SK-N-SH (cell line): ENCODE measurements around the gene MFAP2. TPM values are rescaled to one million over a fixed set of nuclear protein-coding genes. Genes with fewer than 3 reads are reported as not detected.

Source experiments
- CTCF ChIA-PET: fragments of 300-600, 350-600 bp; formaldehyde crosslinking; extraction: SDS; loops from one replicate; lab custom pipeline; 2021; lab: Yijun Ruan, JAX
- POLR2A ChIA-PET: fragments of 350-600 bp; sonication (Branson Sonifier 250); formaldehyde crosslinking; extraction: SDS; loops from one replicate; lab custom pipeline; 2020; ENCODE audit warnings: antibody characterized with exemption, inconsistent platforms; lab: Yijun Ruan, JAX
- DNase-seq: peaks from one replicate; pipeline ENCODE4 v3.0.0; 2012
- H2AFZ ChIP-seq: fragments of 200-600 bp; sonication (generic); 2 replicates; pipeline ENCODE4 v1.8.1; 2016; ENCODE audit warnings: antibody characterized with exemption, mild to moderate bottlenecking, low read depth
- H3F3A ChIP-seq: fragments of 200-600 bp; sonication (generic); replicated peaks from 2 replicates; pipeline ENCODE3; 2016; ENCODE audit warnings: antibody characterized with exemption, mild to moderate bottlenecking; ENCODE audit not compliant: insufficient read depth
- H3K27ac ChIP-seq, 2 experiments: fragments of 200-500 bp in 1 of 2; fragments of 200-600 bp in 1 of 2; sonication (Bioruptor generic) in 1 of 2; sonication (generic), shearing (Covaris generic) in 1 of 2; 2 replicates each; pipeline versions ENCODE4 v1.5.1 to v1.6.1; 2014 to 2016; ENCODE audit warnings: low read depth in 2 of 2, inconsistent platforms in 1 of 2, low read length in 1 of 2, mild to moderate bottlenecking in 1 of 2, mixed read lengths in 1 of 2
- H3K27me3 ChIP-seq: fragments of 200-600 bp; sonication (generic), shearing (Covaris generic); 2 replicates; pipeline ENCODE4 v1.6.1; 2016; ENCODE audit warnings: mixed run types; ENCODE audit not compliant: insufficient read depth
- H3K36me3 ChIP-seq, 2 experiments: fragments of 200-500 bp in 1 of 2; fragments of 200-600 bp in 1 of 2; sonication (Bioruptor generic) in 1 of 2; sonication (generic) in 1 of 2; replicated peaks in 1 of 2; 2 replicates each; pipeline versions ENCODE3 to v1.5.1; 2014 to 2016; ENCODE audit warnings: low read length in 1 of 2, mild to moderate bottlenecking in 1 of 2; ENCODE audit not compliant: insufficient read depth in 2 of 2, control insufficient read depth in 1 of 2
- H3K4me1 ChIP-seq, 2 experiments: fragments of 200-500 bp in 1 of 2; fragments of 200-600 bp in 1 of 2; sonication (Bioruptor generic) in 1 of 2; sonication (generic), shearing (Covaris generic) in 1 of 2; 2 replicates each; pipeline versions ENCODE4 v1.5.1 to v1.6.1; 2014 to 2016; ENCODE audit warnings: low read depth in 1 of 2, low read length in 1 of 2, mixed run types in 1 of 2; ENCODE audit not compliant: insufficient read depth in 2 of 2, control insufficient read depth in 1 of 2
- H3K4me2 ChIP-seq: fragments of 200-600 bp; sonication (generic), shearing (Covaris generic); 2 replicates; pipeline ENCODE4 v1.6.1; 2017; ENCODE audit warnings: mixed run types
- H3K4me3 ChIP-seq, 2 experiments: fragments of 200-500 bp in 1 of 2; fragments of 200-600 bp in 1 of 2; sonication (Bioruptor generic) in 1 of 2; sonication (generic), shearing (Covaris generic) in 1 of 2; 2 replicates each; pipeline versions ENCODE4 v1.5.1 to v1.8.1; 2014 to 2016; ENCODE audit warnings: low read depth in 2 of 2, inconsistent platforms in 1 of 2, low read length in 1 of 2, mild to moderate bottlenecking in 1 of 2, mixed read lengths in 1 of 2, moderate library complexity in 1 of 2
- H3K79me2 ChIP-seq: fragments of 200-600 bp; sonication (generic); 2 replicates; pipeline ENCODE4 v1.8.1; 2017; ENCODE audit warnings: mild to moderate bottlenecking; ENCODE audit not compliant: insufficient read depth
- H3K9ac ChIP-seq: fragments of 200-600 bp; sonication (generic); 2 replicates; pipeline ENCODE4 v1.6.1; 2017; ENCODE audit warnings: mixed run types
- H3K9me2 ChIP-seq: fragments of 200-600 bp; sonication (generic); 2 replicates; pipeline ENCODE4 v1.6.1; 2017; ENCODE audit warnings: mixed run types
- H3K9me3 ChIP-seq: fragments of 200-600 bp; sonication (generic); 2 replicates; pipeline ENCODE4 v1.6.1; 2017; ENCODE audit warnings: mixed run types, mild to moderate bottlenecking, moderate library complexity
- H4K20me1 ChIP-seq: fragments of 200-600 bp; sonication (generic); 2 replicates; pipeline ENCODE4 v1.6.1; 2017; ENCODE audit warnings: mild to moderate bottlenecking, mixed run types; ENCODE audit not compliant: insufficient read depth
- ELF1 ChIP-seq: IDR thresholded peaks from 2 replicates; pipeline ENCODE4 v1.4.0; 2012
- EP300 ChIP-seq, 2 experiments: IDR thresholded peaks; 2 replicates each; pipeline versions ENCODE4 v1.4.0 to v1.6.1; 2012; ENCODE audit warnings: borderline replicate concordance in 1 of 2, low read depth in 1 of 2, low read length in 1 of 2
- EZH2phosphoT487 ChIP-seq: fragments of 200-600 bp; sonication (generic); IDR thresholded peaks from 2 replicates; pipeline ENCODE4 v1.6.1; 2017; ENCODE audit warnings: low read depth, mixed run types, mild to moderate bottlenecking, antibody characterized with exemption, moderate library complexity, borderline replicate concordance
- FOXM1 ChIP-seq: IDR thresholded peaks from 2 replicates; pipeline ENCODE4 v1.4.0; 2012; ENCODE audit warnings: low read depth, mild to moderate bottlenecking
- GATA2 ChIP-seq: sonication (generic); formaldehyde crosslinking; IDR thresholded peaks from 2 replicates; pipeline ENCODE4 v1.5.0; 2020; ENCODE audit warnings: mild to moderate bottlenecking, missing genetic modification reagents
- IRF3 ChIP-seq: fragments of 150-350 bp; IDR thresholded peaks from 2 replicates; pipeline ENCODE4 v1.6.1; 2016; ENCODE audit warnings: mild to moderate bottlenecking, low read depth, low read length
- JUND ChIP-seq: IDR thresholded peaks from 2 replicates; pipeline ENCODE4 v1.4.0; 2012
- NFIC ChIP-seq: IDR thresholded peaks from 2 replicates; pipeline ENCODE4 v1.4.0; 2012; ENCODE audit warnings: borderline replicate concordance
- NRF1 ChIP-seq: IDR thresholded peaks from 2 replicates; pipeline ENCODE4 v1.6.1; 2012; ENCODE audit warnings: low read depth, mild to moderate bottlenecking, low read length
- POLR2AphosphoS5 ChIP-seq: IDR thresholded peaks from 2 replicates; pipeline ENCODE4 v1.6.1; 2012; ENCODE audit warnings: low read depth, low read length
- RAD21 ChIP-seq: IDR thresholded peaks from 2 replicates; pipeline ENCODE4 v1.6.1; 2012; ENCODE audit warnings: mild to moderate bottlenecking, low read length
- REST ChIP-seq: IDR thresholded peaks from 2 replicates; pipeline ENCODE4 v1.6.1; 2012; ENCODE audit warnings: mild to moderate bottlenecking, low read depth, low read length, moderate library complexity
- TCF12 ChIP-seq: IDR thresholded peaks from 2 replicates; pipeline ENCODE4 v1.4.0; 2012
- USF1 ChIP-seq: IDR thresholded peaks from 2 replicates; pipeline ENCODE4 v1.4.0; 2012; ENCODE audit warnings: low read depth, borderline replicate concordance
- ZBTB33 ChIP-seq: IDR thresholded peaks from 2 replicates; pipeline ENCODE4 v1.4.0; 2012; ENCODE audit warnings: low read depth, borderline replicate concordance
- WGBS: methylation state at CpG from one replicate; pipeline ENCODE4 v1.1.6; 2017; ENCODE audit warnings: low lambda C conversion rate; 5-methylcytosine and 5-hydroxymethylcytosine counted together
- polyA plus RNA-seq, 3 experiments: library from polyadenylated mRNA; depleted of rRNA; stranded (reverse); fragments of >200 nt; gene quantifications; 2 replicates each; pipeline ENCODE4 v1.2.3, GENCODE V29; 2012

MFAP2 gene
- polyA plus RNA-seq, 1 of the 3 experiments (the other 2 are of a cell fraction): 189 TPM

- no peak for TF ChIP-seq ZBTB33
Observed at GRCh38 chr1:16993521-16994038, 13.2 kb upstream of the MFAP2 start (continued).

GRCh38 chr1:16992675-16993074 lies 12.3 kb upstream of the MFAP2 start:
- Histone ChIP-seq H3K27me3 (no peaks in the 10 kb centered on the region), H3K4me2 (no peak overlapping the region), H3K9me3 (no peaks in the 10 kb centered on the region), H4K20me1 (no peaks in the 10 kb centered on the region), H3K4me1 (no peaks in the 10 kb centered on the region), H3K9me2 (no peaks in the 10 kb centered on the region), H3K79me2 (no peaks in the 10 kb centered on the region), H2AFZ (no peak overlapping the region), H3K27ac (no peak overlapping the region), H3K9ac (no peak overlapping the region), H3K36me3 (peaks cover under 1 to 5% of the 10 kb centered on the region in 2 experiments), H3K4me3 (no peak overlapping the region), H3F3A (no peaks in the 10 kb centered on the region)
- ChIA-PET CTCF (interaction anchor here (0.7 to 1.2 kb wide), 4 partner anchors 17 to 55 kb away, joined by 3 read pairs; no protein-coding TSS in a partner anchor), POLR2A (interaction anchor here (1.2 kb wide), 1 partner anchor 10 kb away, joined by 3 read pairs; no protein-coding TSS in a partner anchor)
- 94% methylated on average over 9 of the region's 9 CpGs for WGBS
- DNase-seq: no peak
- TF ChIP-seq JUND (no peak), REST (no peak), NRF1 (no peak), TCF12 (no peak), EZH2phosphoT487 (no peak), POLR2AphosphoS5 (no peak)

GRCh38 chr1:16992102-16992501 lies 11.7 kb upstream of the MFAP2 start:
- POLR2A ChIA-PET: interaction anchor here (1.2 kb wide), 1 partner anchor 10 kb away, joined by 3 read pairs; no protein-coding TSS in a partner anchor
- CTCF ChIA-PET: interaction anchor here (0.6 to 1.2 kb wide), 5 partner anchors 17 to 56 kb away, joined by 3 read pairs; no protein-coding TSS in a partner anchor
- no peaks in the 10 kb centered on the region for H3K9me2 ChIP-seq

More at GRCh38 chr1:16992102-16992501, 11.7 kb upstream of the MFAP2 start:
- no peaks in the 10 kb centered on the region for H4K20me1 ChIP-seq
- no peaks in the 10 kb centered on the region for H3K27me3 ChIP-seq
- H3K27ac ChIP-seq: no peak overlapping the region
- H3K79me2 ChIP-seq: no peaks in the 10 kb centered on the region
- no peak overlapping the region for H3K4me3 ChIP-seq
- no peak overlapping the region for H2AFZ ChIP-seq
- no peaks in the 10 kb centered on the region for H3K9me3 ChIP-seq
- TF ChIP-seq EP300 (IDR thresholded peaks at IDR 0.05; ENCODE audit: borderline replicate concordance in 1 of 2, low read depth in 1 of 2, low read length in 1 of 2) (no peak), FOXM1 (no peak), RAD21 (no peak), IRF3 (no peak), GATA2 (CRISPR knock-in tag) (no peak), NFIC (no peak), EZH2phosphoT487 (no peak), ELF1 (no peak), USF1 (no peak)
- no peak for DNase-seq
- H3K36me3 ChIP-seq: peaks cover 3 to 8% of the 10 kb centered on the region in 2 experiments
- WGBS: no CpG with 5 or more reads among the region's 12 CpGs
- no peaks in the 10 kb centered on the region for H3F3A ChIP-seq
- H3K9ac ChIP-seq: no peak overlapping the region
- H3K4me2 ChIP-seq: no peak overlapping the region
- no peaks in the 10 kb centered on the region for H3K4me1 ChIP-seq
